ENCODE measurements around the gene ZNF70. TPM values are rescaled to one million over a fixed set of nuclear protein-coding genes. Genes with fewer than 3 reads are reported as not detected.

The ZNF70 gene
- total and polyA plus RNA-seq, 9 of the 15 experiments (the other 6 are each of a cell fraction or from before 2014, with no cell fraction given), result 0.14 to 3.3 (median 1.4) TPM

DNA sequence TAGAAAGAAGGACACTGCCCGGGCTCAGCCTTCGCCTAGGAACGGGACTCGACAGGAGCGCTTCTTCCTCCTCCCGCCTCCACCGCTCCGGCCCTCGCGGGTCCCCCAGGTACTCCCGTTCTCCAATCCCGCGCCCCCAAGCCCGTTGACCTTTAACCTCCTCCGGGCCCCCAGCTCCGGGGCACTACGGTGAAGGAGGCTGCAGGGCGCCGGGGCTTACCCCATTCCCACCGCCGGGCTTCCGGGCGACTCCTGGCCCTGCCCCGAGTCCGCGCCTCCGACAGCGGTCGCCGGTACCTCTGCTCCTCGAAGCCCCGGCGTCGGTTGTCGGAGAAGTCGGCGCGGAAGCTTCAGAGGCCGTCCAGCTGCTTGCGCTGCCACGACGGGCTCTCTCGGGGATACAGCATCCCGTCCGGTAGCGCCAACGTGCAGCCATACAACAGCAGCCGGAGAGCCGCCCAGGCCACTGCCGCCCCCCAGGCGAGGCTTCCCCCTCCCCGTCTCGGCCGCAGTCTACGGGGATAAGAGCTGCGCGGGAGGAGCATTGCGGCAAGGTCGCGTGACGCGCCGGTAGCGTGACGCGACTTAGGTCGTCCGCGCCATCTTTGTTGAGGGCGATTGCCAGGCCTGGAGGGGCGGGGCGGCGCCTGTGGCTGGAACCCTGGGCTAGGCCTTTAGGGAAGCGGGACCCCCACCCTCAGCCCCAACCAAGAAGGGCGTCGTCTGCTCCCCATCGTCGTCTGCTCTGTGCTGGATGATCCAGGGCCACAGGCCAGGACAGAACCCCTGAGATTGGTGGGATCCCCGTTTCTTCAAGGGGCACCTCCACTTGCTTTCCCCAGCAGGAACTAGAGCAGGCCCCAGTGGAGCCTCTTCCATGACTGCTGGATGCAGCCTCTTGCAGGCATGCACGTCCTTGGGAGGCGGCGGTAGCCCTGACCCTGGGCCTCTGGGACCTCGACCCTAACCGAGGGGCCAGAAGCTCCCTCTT lies 33.8 kb downstream of the ZNF70 start (continued):
- TF ChIP-seq, protein P1, sequence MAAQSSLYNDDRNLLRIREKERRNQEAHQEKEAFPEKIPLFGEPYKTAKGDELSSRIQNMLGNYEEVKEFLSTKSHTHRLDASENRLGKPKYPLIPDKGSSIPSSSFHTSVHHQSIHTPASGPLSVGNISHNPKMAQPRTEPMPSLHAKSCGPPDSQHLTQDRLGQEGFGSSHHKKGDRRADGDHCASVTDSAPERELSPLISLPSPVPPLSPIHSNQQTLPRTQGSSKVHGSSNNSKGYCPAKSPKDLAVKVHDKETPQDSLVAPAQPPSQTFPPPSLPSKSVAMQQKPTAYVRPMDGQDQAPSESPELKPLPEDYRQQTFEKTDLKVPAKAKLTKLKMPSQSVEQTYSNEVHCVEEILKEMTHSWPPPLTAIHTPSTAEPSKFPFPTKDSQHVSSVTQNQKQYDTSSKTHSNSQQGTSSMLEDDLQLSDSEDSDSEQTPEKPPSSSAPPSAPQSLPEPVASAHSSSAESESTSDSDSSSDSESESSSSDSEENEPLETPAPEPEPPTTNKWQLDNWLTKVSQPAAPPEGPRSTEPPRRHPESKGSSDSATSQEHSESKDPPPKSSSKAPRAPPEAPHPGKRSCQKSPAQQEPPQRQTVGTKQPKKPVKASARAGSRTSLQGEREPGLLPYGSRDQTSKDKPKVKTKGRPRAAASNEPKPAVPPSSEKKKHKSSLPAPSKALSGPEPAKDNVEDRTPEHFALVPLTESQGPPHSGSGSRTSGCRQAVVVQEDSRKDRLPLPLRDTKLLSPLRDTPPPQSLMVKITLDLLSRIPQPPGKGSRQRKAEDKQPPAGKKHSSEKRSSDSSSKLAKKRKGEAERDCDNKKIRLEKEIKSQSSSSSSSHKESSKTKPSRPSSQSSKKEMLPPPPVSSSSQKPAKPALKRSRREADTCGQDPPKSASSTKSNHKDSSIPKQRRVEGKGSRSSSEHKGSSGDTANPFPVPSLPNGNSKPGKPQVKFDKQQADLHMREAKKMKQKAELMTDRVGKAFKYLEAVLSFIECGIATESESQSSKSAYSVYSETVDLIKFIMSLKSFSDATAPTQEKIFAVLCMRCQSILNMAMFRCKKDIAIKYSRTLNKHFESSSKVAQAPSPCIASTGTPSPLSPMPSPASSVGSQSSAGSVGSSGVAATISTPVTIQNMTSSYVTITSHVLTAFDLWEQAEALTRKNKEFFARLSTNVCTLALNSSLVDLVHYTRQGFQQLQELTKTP (IDR thresholded peaks at IDR 0.05; ENCODE audit: low read depth in 1 of 2, partially characterized antibody in 2 of 2), result no peak
- TF ChIP-seq HCFC1 (IDR thresholded peaks at IDR 0.05; ENCODE audit: low read depth, low read length), result peak; percentile 92
- TF ChIP-seq RFX5 (IDR thresholded peaks at IDR 0.05; ENCODE audit: low read depth, low read length), result no peak
- TF ChIP-seq ZC3H4 (CRISPR knock-in tag; IDR thresholded peaks at IDR 0.05; ENCODE audit: borderline replicate concordance), result no peak
- TF ChIP-seq, protein P2, sequence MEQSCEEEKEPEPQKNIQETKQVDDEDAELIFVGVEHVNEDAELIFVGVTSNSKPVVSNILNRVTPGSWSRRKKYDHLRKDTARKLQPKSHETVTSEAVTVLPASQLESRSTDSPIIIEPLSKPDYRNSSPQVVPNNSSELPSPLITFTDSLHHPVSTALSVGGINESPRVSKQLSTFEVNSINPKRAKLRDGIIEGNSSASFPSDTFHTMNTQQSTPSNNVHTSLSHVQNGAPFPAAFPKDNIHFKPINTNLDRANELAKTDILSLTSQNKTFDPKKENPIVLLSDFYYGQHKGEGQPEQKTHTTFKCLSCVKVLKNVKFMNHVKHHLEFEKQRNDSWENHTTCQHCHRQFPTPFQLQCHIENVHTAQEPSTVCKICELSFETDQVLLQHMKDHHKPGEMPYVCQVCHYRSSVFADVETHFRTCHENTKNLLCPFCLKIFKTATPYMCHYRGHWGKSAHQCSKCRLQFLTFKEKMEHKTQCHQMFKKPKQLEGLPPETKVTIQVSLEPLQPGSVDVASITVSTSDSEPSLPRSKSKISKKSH (CRISPR knock-in tag; IDR thresholded peaks at IDR 0.05), result no peak
- no peak for TF ChIP-seq TCFL5 (CRISPR knock-in tag; conservative IDR thresholded peaks at IDR 0.05)
- TF ChIP-seq, protein P3, sequence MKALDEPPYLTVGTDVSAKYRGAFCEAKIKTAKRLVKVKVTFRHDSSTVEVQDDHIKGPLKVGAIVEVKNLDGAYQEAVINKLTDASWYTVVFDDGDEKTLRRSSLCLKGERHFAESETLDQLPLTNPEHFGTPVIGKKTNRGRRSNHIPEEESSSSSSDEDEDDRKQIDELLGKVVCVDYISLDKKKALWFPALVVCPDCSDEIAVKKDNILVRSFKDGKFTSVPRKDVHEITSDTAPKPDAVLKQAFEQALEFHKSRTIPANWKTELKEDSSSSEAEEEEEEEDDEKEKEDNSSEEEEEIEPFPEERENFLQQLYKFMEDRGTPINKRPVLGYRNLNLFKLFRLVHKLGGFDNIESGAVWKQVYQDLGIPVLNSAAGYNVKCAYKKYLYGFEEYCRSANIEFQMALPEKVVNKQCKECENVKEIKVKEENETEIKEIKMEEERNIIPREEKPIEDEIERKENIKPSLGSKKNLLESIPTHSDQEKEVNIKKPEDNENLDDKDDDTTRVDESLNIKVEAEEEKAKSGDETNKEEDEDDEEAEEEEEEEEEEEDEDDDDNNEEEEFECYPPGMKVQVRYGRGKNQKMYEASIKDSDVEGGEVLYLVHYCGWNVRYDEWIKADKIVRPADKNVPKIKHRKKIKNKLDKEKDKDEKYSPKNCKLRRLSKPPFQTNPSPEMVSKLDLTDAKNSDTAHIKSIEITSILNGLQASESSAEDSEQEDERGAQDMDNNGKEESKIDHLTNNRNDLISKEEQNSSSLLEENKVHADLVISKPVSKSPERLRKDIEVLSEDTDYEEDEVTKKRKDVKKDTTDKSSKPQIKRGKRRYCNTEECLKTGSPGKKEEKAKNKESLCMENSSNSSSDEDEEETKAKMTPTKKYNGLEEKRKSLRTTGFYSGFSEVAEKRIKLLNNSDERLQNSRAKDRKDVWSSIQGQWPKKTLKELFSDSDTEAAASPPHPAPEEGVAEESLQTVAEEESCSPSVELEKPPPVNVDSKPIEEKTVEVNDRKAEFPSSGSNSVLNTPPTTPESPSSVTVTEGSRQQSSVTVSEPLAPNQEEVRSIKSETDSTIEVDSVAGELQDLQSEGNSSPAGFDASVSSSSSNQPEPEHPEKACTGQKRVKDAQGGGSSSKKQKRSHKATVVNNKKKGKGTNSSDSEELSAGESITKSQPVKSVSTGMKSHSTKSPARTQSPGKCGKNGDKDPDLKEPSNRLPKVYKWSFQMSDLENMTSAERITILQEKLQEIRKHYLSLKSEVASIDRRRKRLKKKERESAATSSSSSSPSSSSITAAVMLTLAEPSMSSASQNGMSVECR (CRISPR knock-in tag; IDR thresholded peaks at IDR 0.05), result peak; percentile 47; the same call in 1 of the 2 replicates

Measured in K562 (cell line).